HG03175 (cell line): Measurements from ENCODE around the gene APCDD1.
"Not testable (repeated sequence)": the region's sequence is repeated elsewhere in the genome, so short reads cannot be mapped to it uniquely, and the experiment has no call there.

Experiments
- ATAC-seq: cut with Tn5 transposase; IDR thresholded peaks from one replicate; pipeline ENCODE4 v1.9.1; 2021; ENCODE audit warnings: mild to moderate bottlenecking, moderate library complexity; ENCODE audit not compliant: unreplicated experiment

Gene APCDD1

GRCh38 chr18:10487154-10487553 lies 32.7 kb downstream of the APCDD1 start:
- no peak for ATAC-seq

DNA sequence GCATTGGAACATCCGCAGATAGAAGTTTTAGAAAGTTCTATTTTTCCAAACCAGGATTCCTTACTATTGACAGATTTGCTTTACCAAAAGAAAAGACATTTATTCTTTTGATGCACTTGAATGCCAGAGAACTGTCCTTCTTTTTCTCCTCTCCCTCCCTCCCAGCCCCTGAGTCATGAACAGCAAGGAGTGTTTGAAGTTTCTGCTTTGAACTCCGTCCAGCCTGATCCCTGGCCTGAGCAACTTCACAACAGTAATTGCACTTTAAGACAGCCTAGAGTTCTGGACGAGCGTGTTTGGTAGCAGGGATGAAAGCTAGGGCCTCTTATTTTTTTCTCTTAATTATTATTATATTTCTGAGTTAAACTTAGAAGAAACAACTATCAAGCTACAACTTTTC lies 33.6 kb downstream of the APCDD1 start:
- ATAC-seq: no peak

DNA sequence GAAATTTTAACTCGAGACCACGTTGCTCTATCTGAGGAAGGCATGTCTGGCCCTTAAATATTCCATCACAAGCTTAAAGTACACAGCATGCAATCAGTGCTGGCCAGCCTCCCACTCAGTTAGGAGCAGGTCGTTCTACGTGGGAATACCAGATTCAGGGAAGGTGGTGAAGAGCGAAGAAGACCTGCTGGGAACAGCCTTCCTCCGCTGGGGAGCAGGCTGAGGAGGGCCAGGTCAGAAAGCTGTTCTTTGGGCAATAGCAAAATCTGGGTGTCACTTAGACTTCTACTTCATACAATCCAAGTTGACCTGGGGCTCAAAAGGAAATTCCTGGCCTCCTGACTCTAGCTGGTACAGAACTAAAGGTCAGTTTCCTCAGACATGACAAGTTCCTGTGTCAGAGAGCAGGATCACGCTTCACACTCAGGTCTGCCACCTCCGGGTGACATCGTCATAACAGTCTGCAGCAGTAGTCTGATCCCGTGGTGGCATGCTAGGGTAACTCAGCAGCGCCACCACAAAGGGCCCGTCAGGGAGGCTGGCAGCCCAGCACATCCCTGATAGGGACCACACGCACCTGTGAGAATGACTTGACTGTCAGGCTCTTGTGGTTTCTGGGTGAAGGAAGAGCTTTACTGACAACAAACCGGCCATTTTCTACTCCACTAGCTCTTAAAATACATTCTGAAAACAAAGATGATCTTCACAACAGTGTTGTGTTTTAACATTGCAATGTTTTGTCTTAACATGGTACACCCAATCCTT lies 36.1 kb downstream of the APCDD1 start:
- peak; percentile 97 for ATAC-seq

- no peak for ATAC-seq
Measured at GRCh38 chr18:10495936-10496335, 41.5 kb downstream of the APCDD1 start.

DNA sequence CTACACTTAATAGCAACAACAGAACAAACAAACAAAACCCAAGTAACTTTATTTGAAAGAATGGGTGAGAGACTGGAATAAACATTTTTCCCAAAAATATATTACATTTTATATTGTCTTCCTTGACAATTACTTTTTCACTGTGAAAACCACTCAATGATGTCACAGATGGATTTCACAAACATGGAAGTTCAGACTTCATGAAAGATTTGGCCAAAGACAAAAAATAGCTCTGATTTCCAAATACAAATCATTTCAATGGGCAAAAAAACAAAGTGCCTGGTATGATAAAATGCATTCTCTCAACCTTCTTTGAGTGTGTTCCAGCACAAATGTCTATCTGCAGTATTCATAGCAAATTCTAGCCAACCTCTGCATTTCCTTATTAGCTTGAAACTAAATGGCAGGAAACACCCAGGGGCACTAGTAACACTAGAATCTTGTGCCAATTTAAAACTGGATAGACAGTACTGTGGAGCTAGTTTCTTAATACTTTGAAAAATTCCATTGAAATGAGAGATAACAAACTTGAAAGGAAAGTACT lies 42.8 kb downstream of the APCDD1 start:
- ATAC-seq: no peak

DNA sequence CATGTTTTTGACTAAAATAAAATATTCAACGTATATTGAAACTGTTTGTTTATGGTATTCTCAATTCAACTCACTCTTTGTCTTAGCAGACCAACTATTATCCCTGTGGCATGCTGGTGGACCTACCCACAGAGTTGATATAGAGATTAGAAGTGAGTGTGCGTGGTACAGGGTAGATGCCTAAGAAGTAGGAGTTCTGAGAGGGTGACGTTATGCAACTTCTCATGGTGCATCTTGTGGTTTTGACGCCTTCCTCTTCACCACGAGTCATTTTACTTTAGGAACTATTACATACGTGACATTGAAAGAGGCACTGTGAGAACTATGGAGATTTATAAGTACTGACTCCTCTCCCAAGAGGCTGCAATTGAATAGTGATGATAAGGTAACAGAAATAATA lies 44.8 kb downstream of the APCDD1 start:
- ATAC-seq: no peak

GRCh38 chr18:10500038-10500437 lies 45.6 kb downstream of the APCDD1 start:
- no peak for ATAC-seq

DNA sequence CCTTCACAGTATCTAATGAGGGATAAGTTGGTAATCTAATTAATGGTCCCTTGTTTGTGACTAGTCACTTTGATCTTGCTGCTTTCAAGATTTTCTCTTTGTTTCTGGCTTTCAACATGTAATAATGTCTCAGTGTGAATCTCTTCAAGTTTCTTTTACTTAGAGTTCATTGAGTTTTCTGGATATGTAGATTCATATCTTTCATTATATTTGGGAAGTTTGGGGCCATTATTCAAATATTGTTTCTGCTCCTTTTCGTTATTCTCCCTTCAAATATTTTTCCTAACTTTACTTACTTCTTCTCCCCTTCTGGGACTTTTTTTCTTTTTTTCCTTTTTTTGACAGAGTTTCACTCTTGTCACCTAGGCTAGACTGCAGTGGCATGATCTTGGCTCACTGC lies 50.3 kb downstream of the APCDD1 start:
- ATAC-seq: no peak

- not testable (repeated sequence) for ATAC-seq
Measured at GRCh38 chr18:10505892-10506291, 51.5 kb downstream of the APCDD1 start.

DNA sequence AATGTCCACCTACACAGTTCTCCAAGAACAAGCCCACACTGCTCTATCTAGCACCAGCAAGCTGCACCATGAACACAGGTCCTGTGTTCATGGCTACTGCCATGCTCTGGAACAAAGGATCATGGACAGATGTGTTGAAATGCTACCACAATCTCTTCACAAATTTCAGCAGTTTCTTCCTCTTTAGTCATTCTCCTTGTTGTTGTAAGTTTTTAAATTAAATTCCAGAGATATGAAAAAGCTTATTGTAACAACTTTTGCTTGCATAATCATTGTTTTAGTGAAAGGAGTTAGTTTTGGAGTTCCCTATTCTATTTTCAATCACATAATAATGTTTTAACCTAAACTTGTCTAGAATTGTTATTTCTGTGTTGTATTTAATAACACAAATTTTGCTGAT lies 54.2 kb downstream of the APCDD1 start:
- no peak for ATAC-seq

DNA sequence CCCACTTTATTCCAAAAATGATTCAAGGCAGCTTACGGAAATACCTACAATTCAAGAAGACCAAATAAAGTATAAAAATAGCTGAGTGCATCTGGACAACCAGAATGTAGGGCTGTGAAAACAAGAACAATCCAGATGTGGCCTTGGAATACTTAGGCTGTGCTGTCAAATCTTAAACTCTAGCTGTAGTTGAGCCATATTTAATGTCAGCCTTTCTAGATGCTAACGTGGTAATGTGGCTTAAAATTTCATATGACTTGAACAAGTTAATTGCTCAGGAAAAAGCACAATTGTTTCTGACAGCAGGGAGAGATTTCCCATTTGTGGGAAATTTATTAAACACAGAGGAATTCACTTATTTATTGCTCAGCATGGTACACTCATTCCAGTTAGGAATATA lies 56.8 kb downstream of the APCDD1 start:
- ATAC-seq: no peak

GRCh38 chr18:10514082-10514481 lies 59.6 kb downstream of the APCDD1 start:
- no peak for ATAC-seq

- no peak for ATAC-seq
Measured at GRCh38 chr18:10514601-10515000, 60.2 kb downstream of the APCDD1 start.

- ATAC-seq: no peak
Measured at GRCh38 chr18:10515456-10515855, 61.0 kb downstream of the APCDD1 start.

DNA sequence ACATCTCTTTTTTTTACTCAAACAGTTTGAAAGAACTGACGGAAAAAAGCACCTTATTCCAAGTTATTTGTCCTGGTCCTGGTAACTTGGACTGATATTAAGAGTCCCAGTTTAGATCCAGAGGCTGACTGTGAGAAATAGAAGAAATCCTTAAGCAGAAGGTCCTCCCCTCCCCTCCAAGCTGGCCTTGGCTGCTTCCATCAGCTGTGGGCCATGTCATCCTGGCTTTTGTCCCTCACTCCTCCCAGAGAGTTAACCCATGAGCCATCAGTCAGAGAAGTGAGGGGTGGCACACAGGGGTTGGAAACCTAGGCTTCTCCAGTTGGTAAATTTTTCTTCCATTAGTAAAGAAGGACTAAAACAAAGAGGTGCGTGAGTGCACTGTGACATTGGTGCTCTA lies 61.6 kb downstream of the APCDD1 start:
- ATAC-seq: no peak

DNA sequence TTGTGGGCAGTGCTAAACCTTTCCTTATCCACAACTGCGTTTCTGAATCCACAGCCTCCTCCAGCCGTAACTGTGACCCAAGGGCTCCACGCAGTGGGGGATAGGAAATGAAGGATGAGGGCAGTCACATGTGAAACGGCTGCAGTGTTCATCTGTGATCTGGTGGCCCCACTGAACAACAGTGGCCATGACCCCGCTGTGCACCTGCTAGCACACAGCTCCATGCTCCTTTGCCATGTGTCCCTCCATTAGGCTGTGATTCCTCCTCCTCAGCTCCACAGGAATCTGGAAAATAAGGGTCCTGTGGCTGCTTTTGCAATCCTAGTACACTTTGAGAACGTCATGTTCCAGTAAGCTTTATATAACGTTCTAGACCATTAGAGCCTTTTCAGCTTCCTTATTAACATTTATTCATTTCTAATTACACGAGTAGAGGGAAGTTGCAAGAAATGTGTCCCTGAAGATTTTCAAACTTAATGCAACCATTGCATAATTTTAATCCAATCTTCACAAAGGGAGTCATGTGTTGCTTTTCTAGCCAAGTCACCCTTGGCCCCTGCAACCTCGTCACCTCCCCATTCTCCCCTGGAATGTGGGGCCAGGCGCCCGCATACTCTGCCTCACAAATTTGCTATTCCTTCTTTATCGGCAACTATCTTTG lies 64.3 kb downstream of the APCDD1 start:
- no peak for ATAC-seq

GRCh38 chr18:10519366-10519765 lies 64.9 kb downstream of the APCDD1 start:
- ATAC-seq: no peak

DNA sequence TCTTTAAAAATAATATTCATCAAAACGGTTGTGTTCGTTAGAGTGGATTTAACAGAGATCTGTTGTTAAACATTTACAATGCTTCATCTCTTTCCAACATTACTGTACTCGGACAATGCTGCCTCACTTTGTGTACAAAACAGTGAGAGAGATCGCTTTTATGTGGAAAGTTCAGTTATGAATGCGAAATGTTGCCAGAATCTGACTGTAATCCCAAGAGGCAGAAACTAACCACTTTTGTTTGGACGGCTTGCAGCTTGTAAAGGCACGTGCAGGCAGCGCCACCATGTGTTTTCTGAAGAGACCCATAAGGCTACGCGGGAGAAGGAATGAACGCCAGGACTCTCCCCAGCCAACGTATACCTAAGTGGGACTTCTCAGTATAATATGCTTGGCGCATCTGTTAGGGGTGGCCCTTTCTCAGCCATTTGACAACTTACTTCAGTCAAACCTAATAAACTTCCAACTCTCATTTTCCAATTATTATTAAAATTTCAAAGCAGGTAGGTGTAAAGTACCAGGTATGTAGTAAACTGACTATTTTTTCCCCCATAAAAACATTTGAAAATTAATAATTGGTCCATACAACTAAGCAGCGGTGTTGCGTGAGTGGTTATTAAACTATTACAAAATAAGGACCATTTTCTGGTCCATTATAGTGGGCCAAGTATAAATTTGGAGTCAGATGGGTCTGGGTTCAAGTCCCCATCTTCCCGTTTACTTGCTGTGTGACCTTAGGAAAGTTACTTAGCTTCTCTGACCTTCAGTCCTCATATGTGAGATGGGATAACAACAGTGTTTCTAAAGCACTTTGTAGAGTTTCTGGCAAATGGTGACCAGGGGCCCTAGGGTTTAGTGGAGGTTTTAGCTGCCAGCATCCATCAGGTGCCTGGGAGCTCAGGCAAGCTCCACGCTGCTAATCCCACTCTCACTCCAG lies 65.8 kb downstream of the APCDD1 start:
- ATAC-seq: peak; percentile 81

DNA sequence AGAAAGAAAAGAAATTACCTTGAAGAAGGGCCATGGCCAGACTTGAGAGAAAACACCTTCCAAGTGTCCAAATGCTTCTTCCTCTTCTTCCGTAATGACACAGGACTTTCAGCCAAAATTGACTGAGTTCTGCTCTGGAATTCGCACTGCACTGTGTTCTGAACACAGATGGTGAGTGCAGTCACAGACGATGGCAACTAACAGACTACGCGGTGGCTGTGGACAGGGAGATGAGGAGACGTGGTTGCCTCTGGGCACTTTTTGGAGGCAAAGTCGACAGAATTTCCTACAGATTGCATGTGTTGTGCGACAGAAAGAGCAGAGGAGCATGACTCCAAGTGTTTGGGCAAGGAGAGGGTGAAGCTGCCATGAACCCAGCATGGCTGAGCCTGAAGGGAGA lies 67.1 kb downstream of the APCDD1 start:
- ATAC-seq: no peak

GRCh38 chr18:10522574-10522973 lies 68.1 kb downstream of the APCDD1 start:
- no peak for ATAC-seq

GRCh38 chr18:10523544-10523943 lies 69.1 kb downstream of the APCDD1 start:
- no peak for ATAC-seq
